Glutamatergic neuron (in vitro differentiated cells): ENCODE measurements around the gene IL17RB. TPM values are rescaled to one million over a fixed set of nuclear protein-coding genes. Genes with fewer than 3 reads are reported as not detected.

Experiments used
- DNase-seq: peaks from one replicate; pipeline ENCODE4 v3.0.0; 2022
- H3K27ac Mint-ChIP-seq: one replicate; pipeline ENCODE4 v1.8.0; 2020; ENCODE audit warnings: mild to moderate bottlenecking, mixed read lengths, inconsistent platforms; ENCODE audit not compliant: unreplicated experiment
- H3K27me3 Mint-ChIP-seq: one replicate; pipeline ENCODE4 v1.8.0; 2020; ENCODE audit warnings: mild to moderate bottlenecking, moderate library complexity, mixed read lengths, inconsistent platforms; ENCODE audit not compliant: unreplicated experiment
- H3K36me3 Mint-ChIP-seq: one replicate; pipeline ENCODE4 v1.8.0; 2020; ENCODE audit warnings: mild to moderate bottlenecking, mixed read lengths, inconsistent platforms; ENCODE audit not compliant: unreplicated experiment
- H3K4me1 Mint-ChIP-seq: one replicate; pipeline ENCODE4 v1.8.0; 2020; ENCODE audit warnings: mild to moderate bottlenecking, low read depth, mixed read lengths, inconsistent platforms; ENCODE audit not compliant: unreplicated experiment
- H3K4me3 Mint-ChIP-seq: one replicate; pipeline ENCODE4 v1.8.0; 2020; ENCODE audit warnings: mild to moderate bottlenecking, mixed read lengths, inconsistent platforms; ENCODE audit not compliant: unreplicated experiment
- H3K9me3 Mint-ChIP-seq: one replicate; pipeline ENCODE4 v1.8.0; 2020; ENCODE audit warnings: mild to moderate bottlenecking, moderate library complexity, mixed read lengths, inconsistent platforms; ENCODE audit not compliant: unreplicated experiment
- CTCF ChIP-seq: fragments of 200-600 bp; sonication (generic); IDR thresholded peaks from one replicate; pipeline ENCODE4 v1.5.0; 2021; ENCODE audit not compliant: partially characterized antibody, unreplicated experiment
- total RNA-seq: library from RNA; stranded (reverse); fragmentation: NEBNext Ultra II Directional; extraction: Animal tissue kit (Norgen Biotek cat#: 25700); gene quantifications from one replicate; pipeline ENCODE4 v1.2.1, GENCODE V29; 2021; ENCODE audit not compliant: unreplicated experiment

The IL17RB gene
- total RNA-seq, 1 donor from 2014 or later: 0.78 TPM

- TF ChIP-seq CTCF: no peak
- Mint-ChIP-seq H3K4me1 (peaks cover 22% of the 10 kb centered on the region), H3K9me3 (peaks cover 8% of the 10 kb centered on the region), H3K27ac (peak overlapping the region; percentile 82), H3K4me3 (peak overlapping the region; percentile 38), H3K27me3 (peaks cover 19% of the 10 kb centered on the region), H3K36me3 (no peaks in the 10 kb centered on the region)
- DNase-seq: no peak
These were observed 2.9 kb upstream of the IL17RB start for GRCh38 chr3:53843195-53844177.

- Mint-ChIP-seq H3K27me3 (peaks cover 19% of the 10 kb centered on the region), H3K36me3 (no peaks in the 10 kb centered on the region), H3K4me3 (peak overlapping the region; percentile 50), H3K27ac (no peak overlapping the region), H3K9me3 (peaks cover 8% of the 10 kb centered on the region), H3K4me1 (peaks cover 22% of the 10 kb centered on the region)
- no peak for DNase-seq
- no peak for TF ChIP-seq CTCF
These were observed 1.9 kb upstream of the IL17RB start for GRCh38 chr3:53844262-53845102.

GRCh38 chr3:53845103-53845880 lies 1.1 kb upstream of the IL17RB start:
- no peak overlapping the region for H3K27ac Mint-ChIP-seq

GRCh38 chr3:53845881-53846133 lies 561 bp upstream of the IL17RB start:
- Mint-ChIP-seq H3K36me3 (no peaks in the 10 kb centered on the region), H3K27ac (no peak overlapping the region), H3K4me3 (peak overlapping the region; percentile 76), H3K9me3 (peaks cover 8% of the 10 kb centered on the region), H3K27me3 (peaks cover 19% of the 10 kb centered on the region), H3K4me1 (peaks cover 22% of the 10 kb centered on the region)
- no peak for TF ChIP-seq CTCF
- no peak for DNase-seq

More at GRCh38 chr3:53845103-53845880, 1.1 kb upstream of the IL17RB start:
- peaks cover 19% of the 10 kb centered on the region for H3K27me3 Mint-ChIP-seq
- peak overlapping the region; percentile 76 for H3K4me3 Mint-ChIP-seq
- peaks cover 22% of the 10 kb centered on the region for H3K4me1 Mint-ChIP-seq
- peak; percentile 34 for DNase-seq
- TF ChIP-seq CTCF: no peak
- peaks cover 8% of the 10 kb centered on the region for H3K9me3 Mint-ChIP-seq
- H3K36me3 Mint-ChIP-seq: no peaks in the 10 kb centered on the region
